ENCODE measurements around the gene MYRIP.

DNA sequence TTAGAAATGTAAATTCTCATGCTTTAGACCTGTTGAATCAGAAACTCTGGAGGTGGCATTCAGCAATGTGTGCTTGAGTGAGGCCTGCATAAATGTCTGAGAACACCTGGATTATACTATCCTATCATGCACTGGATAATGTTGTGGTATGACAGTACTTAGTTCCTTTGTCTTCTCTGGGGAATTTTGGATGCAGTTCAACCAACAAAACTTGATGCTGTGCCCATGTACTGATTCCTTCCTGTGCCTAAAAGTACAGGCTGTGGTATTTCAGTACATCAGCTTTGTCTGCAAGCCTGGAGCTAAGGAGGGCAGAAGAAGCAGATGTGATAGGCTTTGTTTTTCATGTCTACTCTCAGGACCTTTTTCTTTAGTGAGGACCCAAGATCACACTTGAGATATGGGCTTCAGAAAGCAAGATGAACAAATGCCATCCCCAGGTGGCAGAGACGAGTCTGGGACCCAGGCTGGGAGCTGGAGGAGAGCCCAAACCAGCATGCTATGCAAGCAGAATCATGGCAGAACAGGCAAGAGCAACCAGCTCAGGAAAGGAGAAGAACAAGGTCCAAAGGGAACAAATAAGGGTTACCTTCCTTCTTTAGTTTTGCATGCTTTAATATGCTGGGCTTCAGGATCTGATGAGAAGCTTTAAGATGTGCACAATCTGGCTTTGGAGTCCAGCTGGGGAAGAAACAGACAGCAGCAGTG, 124.7 kb downstream of the MYRIP start:
- TF ChIP-seq, protein P1, sequence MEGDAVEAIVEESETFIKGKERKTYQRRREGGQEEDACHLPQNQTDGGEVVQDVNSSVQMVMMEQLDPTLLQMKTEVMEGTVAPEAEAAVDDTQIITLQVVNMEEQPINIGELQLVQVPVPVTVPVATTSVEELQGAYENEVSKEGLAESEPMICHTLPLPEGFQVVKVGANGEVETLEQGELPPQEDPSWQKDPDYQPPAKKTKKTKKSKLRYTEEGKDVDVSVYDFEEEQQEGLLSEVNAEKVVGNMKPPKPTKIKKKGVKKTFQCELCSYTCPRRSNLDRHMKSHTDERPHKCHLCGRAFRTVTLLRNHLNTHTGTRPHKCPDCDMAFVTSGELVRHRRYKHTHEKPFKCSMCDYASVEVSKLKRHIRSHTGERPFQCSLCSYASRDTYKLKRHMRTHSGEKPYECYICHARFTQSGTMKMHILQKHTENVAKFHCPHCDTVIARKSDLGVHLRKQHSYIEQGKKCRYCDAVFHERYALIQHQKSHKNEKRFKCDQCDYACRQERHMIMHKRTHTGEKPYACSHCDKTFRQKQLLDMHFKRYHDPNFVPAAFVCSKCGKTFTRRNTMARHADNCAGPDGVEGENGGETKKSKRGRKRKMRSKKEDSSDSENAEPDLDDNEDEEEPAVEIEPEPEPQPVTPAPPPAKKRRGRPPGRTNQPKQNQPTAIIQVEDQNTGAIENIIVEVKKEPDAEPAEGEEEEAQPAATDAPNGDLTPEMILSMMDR (IDR thresholded peaks at IDR 0.05; ENCODE audit: low read depth, low read length): no peak
- no peak for TF ChIP-seq EZH2phosphoT487 (IDR thresholded peaks at IDR 0.05; ENCODE audit: low read depth)

All from OCI-LY3 (cell line).